SK-N-SH treated with all-trans-retinoic acid at 6 μM for 48 hours (cell line): ENCODE results near the gene KLK8.

ENCODE experiments used
- ATAC-seq: fragments of 200-7000 bp; cut with Tn5 transposase; 3 replicates; pipeline ENCODE4 v1.9.1; 2020; ENCODE audit warnings: mild to moderate bottlenecking, moderate library complexity
- ARNTL ChIP-seq: fragments of 450-650 bp; formaldehyde crosslinking; IDR thresholded peaks from 2 replicates; pipeline ENCODE4 v1.5.0; 2020; ENCODE audit warnings: low read depth, mild to moderate bottlenecking, moderate library complexity, borderline replicate concordance
- BACH2 ChIP-seq: fragments of 250-450 bp; sonication (Bioruptor Pico); IDR thresholded peaks from 2 replicates; pipeline ENCODE4 v1.9.0; 2021; ENCODE audit warnings: mild to moderate bottlenecking, borderline replicate concordance
- CREB5 ChIP-seq: fragments of 250-450 bp; sonication (Bioruptor Pico); IDR thresholded peaks from 2 replicates; pipeline ENCODE4 v1.5.1; 2020; ENCODE audit warnings: low read depth, mild to moderate bottlenecking, moderate library complexity
- CSDC2 ChIP-seq: fragments of 250-450 bp; sonication (Bioruptor Pico); IDR thresholded peaks from 2 replicates; pipeline ENCODE4 v1.5.0; 2020; ENCODE audit warnings: mild to moderate bottlenecking, moderate library complexity
- CSRNP3 ChIP-seq: fragments of 250-450 bp; sonication (Bioruptor Pico); IDR thresholded peaks from 2 replicates; pipeline ENCODE4 v1.5.1; 2021; ENCODE audit warnings: mild to moderate bottlenecking, moderate library complexity
- ESRRG ChIP-seq: fragments of 250-450 bp; sonication (Bioruptor Pico); IDR thresholded peaks from 2 replicates; pipeline ENCODE4 v1.6.1; 2021; ENCODE audit warnings: mild to moderate bottlenecking
- GLIS3 ChIP-seq: fragments of 250-450 bp; sonication (Bioruptor Pico); IDR thresholded peaks from 2 replicates; pipeline ENCODE4 v1.5.0; 2020; ENCODE audit warnings: mild to moderate bottlenecking, moderate library complexity
- ISL1 ChIP-seq: fragments of 250-450 bp; sonication (Bioruptor Pico); IDR thresholded peaks from 2 replicates; pipeline ENCODE4 v2.1.2; 2022; ENCODE audit warnings: mild to moderate bottlenecking, moderate library complexity
- OSR1 ChIP-seq: fragments of 250-450 bp; sonication (Bioruptor Pico); IDR thresholded peaks from 2 replicates; pipeline ENCODE4 v1.8.0; 2022; ENCODE audit warnings: moderate library complexity, mild to moderate bottlenecking, inconsistent platforms
- PATZ1 ChIP-seq: fragments of 250-450 bp; sonication (Bioruptor Pico); IDR thresholded peaks from 2 replicates; pipeline ENCODE4 v1.8.0; 2020; ENCODE audit warnings: mild to moderate bottlenecking, moderate library complexity, borderline replicate concordance
- POU6F1 ChIP-seq: fragments of 250-450 bp; sonication (Bioruptor Pico); IDR thresholded peaks from 2 replicates; pipeline ENCODE4 v1.8.0; 2021; ENCODE audit warnings: low read depth, mild to moderate bottlenecking, moderate library complexity, borderline replicate concordance
- PPARA ChIP-seq: fragments of 250-450 bp; sonication (Bioruptor Pico); IDR thresholded peaks from 2 replicates; pipeline ENCODE4 v1.5.0; 2020; ENCODE audit warnings: mild to moderate bottlenecking, borderline replicate concordance
- RARB ChIP-seq: fragments of 250-450 bp; sonication (Bioruptor Pico); IDR thresholded peaks from 2 replicates; pipeline ENCODE4 v1.8.0; 2021; ENCODE audit warnings: mild to moderate bottlenecking, moderate library complexity
- SNAI2 ChIP-seq: fragments of 250-450 bp; sonication (Bioruptor Pico); IDR thresholded peaks from 2 replicates; pipeline ENCODE4 v1.5.0; 2020; ENCODE audit warnings: mild to moderate bottlenecking, moderate library complexity
- TCF4 ChIP-seq: fragments of 250-450 bp; sonication (Bioruptor Pico); IDR thresholded peaks from 2 replicates; pipeline ENCODE4 v1.8.0; 2021; ENCODE audit warnings: mild to moderate bottlenecking, moderate library complexity, borderline replicate concordance
- TOX ChIP-seq: fragments of 250-450 bp; sonication (Bioruptor Pico); IDR thresholded peaks from 2 replicates; pipeline ENCODE4 v1.8.0; 2021; ENCODE audit warnings: mild to moderate bottlenecking, moderate library complexity, borderline replicate concordance
- TSHZ2 ChIP-seq: fragments of 250-450 bp; sonication (Bioruptor Pico); IDR thresholded peaks from 2 replicates; pipeline ENCODE4 v1.5.0; 2020; ENCODE audit warnings: mild to moderate bottlenecking, moderate library complexity
- ZC3H10 ChIP-seq: fragments of 250-450 bp; sonication (Bioruptor Pico); IDR thresholded peaks from 2 replicates; pipeline ENCODE4 v1.5.1; 2021; ENCODE audit warnings: mild to moderate bottlenecking, moderate library complexity
- ZFP3 ChIP-seq: fragments of 250-450 bp; sonication (Bioruptor Pico); IDR thresholded peaks from 2 replicates; pipeline ENCODE4 v1.5.0; 2020; ENCODE audit warnings: mild to moderate bottlenecking, moderate library complexity
- ZFP30 ChIP-seq: fragments of 450-650 bp; formaldehyde crosslinking; IDR thresholded peaks from 2 replicates; pipeline ENCODE4 v1.5.0; 2022; ENCODE audit warnings: mild to moderate bottlenecking, moderate library complexity
- ZNF565 ChIP-seq: fragments of 450-650 bp; formaldehyde crosslinking; conservative IDR thresholded peaks from 2 replicates; pipeline ENCODE4 v1.5.0; 2020; ENCODE audit warnings: low read depth, mild to moderate bottlenecking, moderate library complexity
- ZNF70 ChIP-seq: fragments of 450-650 bp; formaldehyde crosslinking; IDR thresholded peaks from 2 replicates; pipeline ENCODE4 v1.5.0; 2020; ENCODE audit warnings: mild to moderate bottlenecking, moderate library complexity
- ZNF8 ChIP-seq: fragments of 450-650 bp; formaldehyde crosslinking; IDR thresholded peaks from 2 replicates; pipeline ENCODE4 v1.5.0; 2020; ENCODE audit warnings: mild to moderate bottlenecking, moderate library complexity

Gene KLK8

GRCh38 chr19:50963381-50963780, 38.0 kb downstream of the KLK8 start:
- TF ChIP-seq ZC3H10 (CRISPR knock-in tag): no peak
- TF ChIP-seq OSR1 (CRISPR knock-in tag): no peak
- no peak for TF ChIP-seq GLIS3
- no peak for TF ChIP-seq TCF4 (CRISPR knock-in tag)
- TF ChIP-seq TSHZ2 (CRISPR knock-in tag): no peak
- no peak for TF ChIP-seq CREB5
- TF ChIP-seq TOX (CRISPR knock-in tag): no peak
- no peak for TF ChIP-seq ZNF565
- no peak for TF ChIP-seq ZNF8 (CRISPR knock-in tag)
- no peak for TF ChIP-seq PPARA (CRISPR knock-in tag)
- TF ChIP-seq CSRNP3: no peak
- no peak for TF ChIP-seq ESRRG (CRISPR knock-in tag)
- TF ChIP-seq BACH2 (CRISPR knock-in tag): no peak
- no peak for TF ChIP-seq SNAI2 (CRISPR knock-in tag)
- no peak for TF ChIP-seq ZFP30
- no peak for TF ChIP-seq CSDC2 (CRISPR knock-in tag)
- TF ChIP-seq ZNF70 (CRISPR knock-in tag): no peak
- no peak for ATAC-seq

- TF ChIP-seq PPARA (CRISPR knock-in tag) (no peak), ZFP3 (CRISPR knock-in tag) (no peak), ISL1 (no peak), POU6F1 (no peak), TSHZ2 (CRISPR knock-in tag) (no peak), ZFP30 (no peak), ZC3H10 (CRISPR knock-in tag) (no peak), ZNF8 (CRISPR knock-in tag) (no peak), TOX (CRISPR knock-in tag) (no peak), RARB (CRISPR knock-in tag) (no peak), ARNTL (CRISPR knock-in tag) (no peak), PATZ1 (CRISPR knock-in tag) (no peak), CREB5 (no peak), ZNF70 (CRISPR knock-in tag) (no peak), ZNF565 (no peak)
- no peak for ATAC-seq
Measured at GRCh38 chr19:50962245-50962644, 39.2 kb downstream of the KLK8 start.
